HepG2 (cell line): ENCODE results near the gene FBXL13. TPM values are rescaled to one million over a fixed set of nuclear protein-coding genes. Genes with fewer than 3 reads are reported as not detected.

ENCODE experiments used
- EEA1 ChIP-seq: sonication (generic); formaldehyde crosslinking; IDR thresholded peaks from 2 replicates; pipeline ENCODE4 v1.5.1; 2020; ENCODE audit warnings: mild to moderate bottlenecking, missing genetic modification reagents, borderline replicate concordance
- GATAD1 ChIP-seq: IDR thresholded peaks from 2 replicates; pipeline ENCODE4 v1.6.1; 2016; ENCODE audit warnings: missing genetic modification reagents, missing compliant biosample characterization
- HNRNPUL1 ChIP-seq: fragments of 200-400 bp; formaldehyde crosslinking; IDR thresholded peaks from 2 replicates; pipeline ENCODE4 v1.6.1; 2017; ENCODE audit warnings: low read depth, mild to moderate bottlenecking, low read length, moderate library complexity
- HOXD1 ChIP-seq: sonication (generic); formaldehyde crosslinking; IDR thresholded peaks from 2 replicates; pipeline ENCODE4 v1.5.0; 2020; ENCODE audit warnings: missing genetic modification reagents
- POGZ ChIP-seq: sonication (generic); formaldehyde crosslinking; IDR thresholded peaks from 2 replicates; pipeline ENCODE4 v1.4.0; 2020; ENCODE audit warnings: mild to moderate bottlenecking, missing genetic modification reagents
- PTBP1 ChIP-seq: fragments of 200-400 bp; formaldehyde crosslinking; IDR thresholded peaks from 2 replicates; pipeline ENCODE4 v1.6.1; 2018; ENCODE audit warnings: low read length, low read depth; ENCODE audit not compliant: poor library complexity, severe bottlenecking
- SMAD3 ChIP-seq: sonication (generic); formaldehyde crosslinking; IDR thresholded peaks from 2 replicates; pipeline ENCODE4 v1.4.0; 2020; ENCODE audit warnings: missing genetic modification reagents
- SP140L ChIP-seq: sonication (generic); formaldehyde crosslinking; IDR thresholded peaks from 2 replicates; pipeline ENCODE4 v1.4.0; 2020; ENCODE audit warnings: missing genetic modification reagents, borderline replicate concordance
- SUZ12 ChIP-seq: fragments of 150-350 bp; IDR thresholded peaks from 2 replicates; pipeline ENCODE4 v1.6.1; 2014; ENCODE audit warnings: low read depth, low read length
- TBX2 ChIP-seq: sonication (generic); formaldehyde crosslinking; IDR thresholded peaks from 2 replicates; pipeline ENCODE4 v1.5.0; 2020; ENCODE audit warnings: missing genetic modification reagents, mild to moderate bottlenecking, borderline replicate concordance
- ZC3H13 ChIP-seq: sonication (generic); formaldehyde crosslinking; IDR thresholded peaks from 2 replicates; pipeline ENCODE4 v1.8.1; 2023; ENCODE audit warnings: mild to moderate bottlenecking, missing genetic modification reagents, moderate library complexity
- ZFP36L1 ChIP-seq: sonication (generic); formaldehyde crosslinking; IDR thresholded peaks from 2 replicates; pipeline ENCODE4 v1.8.0; 2022; ENCODE audit warnings: mild to moderate bottlenecking, missing genetic modification reagents, moderate library complexity
- ZFP62 ChIP-seq: sonication (generic); formaldehyde crosslinking; IDR thresholded peaks from 2 replicates; pipeline ENCODE4 v1.4.0; 2020; ENCODE audit warnings: missing genetic modification reagents
- ZKSCAN5 ChIP-seq: sonication (generic); formaldehyde crosslinking; IDR thresholded peaks from 2 replicates; pipeline ENCODE4 v1.5.1; 2020; ENCODE audit warnings: mild to moderate bottlenecking, missing genetic modification reagents
- ZNF207 ChIP-seq: fragments of 450-650 bp; IDR thresholded peaks from 2 replicates; pipeline ENCODE4 v1.6.1; 2016; ENCODE audit warnings: antibody characterized with exemption, borderline replicate concordance
- ZNF446 ChIP-seq: sonication (generic); formaldehyde crosslinking; IDR thresholded peaks from 2 replicates; pipeline ENCODE4 v1.5.0; 2020; ENCODE audit warnings: mild to moderate bottlenecking, missing genetic modification reagents
- ZNF557 ChIP-seq: sonication (generic); formaldehyde crosslinking; IDR thresholded peaks from 2 replicates; pipeline ENCODE4 v1.4.0; 2020; ENCODE audit warnings: missing genetic modification reagents
- ZNF562 ChIP-seq: sonication (generic); formaldehyde crosslinking; IDR thresholded peaks from 2 replicates; pipeline ENCODE4 v1.8.0; 2022; ENCODE audit warnings: missing genetic modification reagents, borderline replicate concordance
- ZNF572 ChIP-seq: sonication (generic); formaldehyde crosslinking; IDR thresholded peaks from 2 replicates; pipeline ENCODE4 v1.5.1; 2020; ENCODE audit warnings: mild to moderate bottlenecking, missing genetic modification reagents
- ZNF672 ChIP-seq: sonication (generic); formaldehyde crosslinking; IDR thresholded peaks from 2 replicates; pipeline ENCODE4 v1.8.1; 2022; ENCODE audit warnings: missing genetic modification reagents
- ZNF83 ChIP-seq: sonication (generic); formaldehyde crosslinking; IDR thresholded peaks from 2 replicates; pipeline ENCODE4 v1.4.0; 2020; ENCODE audit warnings: missing genetic modification reagents, mild to moderate bottlenecking, borderline replicate concordance
- polyA plus RNA-seq, 8 experiments: library from polyadenylated mRNA; depleted of rRNA in 3 of 8; stranded (reverse) in 7 of 8; unstranded in 1 of 8; fragments of >200 nt; fragmentation: Illumina TruSeq in 4 of 8; extraction: Trizol in 4 of 8; gene quantifications; 2 replicates each; pipeline versions ENCODE4 v1.2.1 to v1.2.3, GENCODE V29; 2011 to 2016; ENCODE audit warnings: low read depth in 4 of 8, missing spikeins in 1 of 8, mixed read lengths in 1 of 8; ENCODE audit not compliant: insufficient read depth in 1 of 8
- total RNA-seq, 5 experiments: library from RNA; depleted of rRNA; stranded (reverse); fragments of >200 nt; fragmentation: Illumina TruSeq; extraction: Trizol; gene quantifications; 2 replicates each; pipeline ENCODE4 v1.2.3, GENCODE V29; 2016; ENCODE audit warnings: low read depth in 1 of 5
- TF ChIP-seq, protein P1 (sequence below): sonication (generic); formaldehyde crosslinking; IDR thresholded peaks from 2 replicates; pipeline ENCODE4 v1.4.0; 2020; ENCODE audit warnings: missing genetic modification reagents, borderline replicate concordance
- TF ChIP-seq, protein P2 (sequence below): sonication (generic); formaldehyde crosslinking; IDR thresholded peaks from 2 replicates; pipeline ENCODE4 v1.4.0; 2020; ENCODE audit warnings: mild to moderate bottlenecking, missing genetic modification reagents
- TF ChIP-seq, protein P3 (sequence below): sonication (generic); formaldehyde crosslinking; IDR thresholded peaks from 2 replicates; pipeline ENCODE4; 2020; ENCODE audit warnings: missing genetic modification reagents, mild to moderate bottlenecking, borderline replicate concordance

Gene FBXL13
- total and polyA plus RNA-seq, 2 of the 13 experiments (the other 11 are each of a cell fraction or from before 2014, with no cell fraction given): 0.24 to 0.77 TPM

DNA sequence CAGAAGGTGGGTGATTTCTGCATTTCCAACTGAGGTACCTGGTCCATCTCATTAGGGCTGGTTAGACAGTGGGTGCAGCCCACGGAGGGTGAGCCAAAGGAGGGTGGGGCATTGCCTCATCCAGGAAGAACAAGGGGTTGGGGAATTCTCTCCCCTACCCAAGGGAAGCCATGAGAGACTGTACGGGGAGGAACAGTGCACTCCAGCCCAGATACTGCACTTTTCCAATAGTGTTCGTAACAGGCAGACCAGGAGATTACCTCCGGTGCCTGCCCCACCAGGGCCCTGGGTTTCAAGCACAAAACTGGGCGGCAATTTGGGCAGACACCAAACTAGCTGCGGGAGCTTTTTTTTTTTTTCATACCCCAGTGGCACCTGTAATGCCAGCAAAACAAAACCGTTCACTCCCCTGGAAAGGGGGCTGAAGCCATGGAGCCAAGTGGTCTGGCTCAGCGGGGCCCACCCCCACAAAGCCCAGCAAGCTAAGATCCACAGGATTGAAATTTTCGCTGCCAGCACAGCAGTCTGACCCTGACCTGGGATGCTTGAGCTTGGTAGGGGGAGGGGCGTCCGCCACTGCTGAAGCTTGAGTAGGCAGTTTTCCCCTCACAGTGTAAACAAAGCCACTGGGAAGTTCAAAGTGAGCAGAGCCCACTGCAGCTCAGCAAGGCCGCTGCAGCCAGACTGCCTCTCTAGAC, 31.6 kb upstream of the FBXL13 start (continued):
- TF ChIP-seq POGZ (CRISPR knock-in tag) (no peak; the same call in 1 of the 2 replicates), ZNF672 (CRISPR knock-in tag) (no peak), HNRNPUL1 (no peak), SP140L (CRISPR knock-in tag) (no peak), ZKSCAN5 (no peak), ZNF572 (no peak), ZFP62 (CRISPR knock-in tag) (no peak), ZNF207 (no peak), SMAD3 (CRISPR knock-in tag) (no peak), HOXD1 (CRISPR knock-in tag) (no peak), SUZ12 (no peak), GATAD1 (CRISPR knock-in tag) (0 out of 2 replicates have a peak, but pooled peaks have one; percentile 21), ZNF562 (CRISPR knock-in tag) (no peak), ZNF83 (no peak), ZFP36L1 (CRISPR knock-in tag) (no peak), ZNF557 (no peak), TBX2 (CRISPR knock-in tag) (peak; percentile 63; the same call in 1 of the 2 replicates), PTBP1 (no peak), ZC3H13 (peak; percentile 38; the same call in 1 of the 2 replicates), ZNF446 (no peak), EEA1 (no peak)
- TF ChIP-seq, protein P1, sequence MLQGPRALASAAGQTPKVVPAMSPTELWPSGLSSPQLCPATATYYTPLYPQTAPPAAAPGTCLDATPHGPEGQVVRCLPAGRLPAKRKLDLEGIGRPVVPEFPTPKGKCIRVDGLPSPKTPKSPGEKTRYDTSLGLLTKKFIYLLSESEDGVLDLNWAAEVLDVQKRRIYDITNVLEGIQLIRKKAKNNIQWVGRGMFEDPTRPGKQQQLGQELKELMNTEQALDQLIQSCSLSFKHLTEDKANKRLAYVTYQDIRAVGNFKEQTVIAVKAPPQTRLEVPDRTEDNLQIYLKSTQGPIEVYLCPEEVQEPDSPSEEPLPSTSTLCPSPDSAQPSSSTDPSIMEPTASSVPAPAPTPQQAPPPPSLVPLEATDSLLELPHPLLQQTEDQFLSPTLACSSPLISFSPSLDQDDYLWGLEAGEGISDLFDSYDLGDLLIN (CRISPR knock-in tag): no peak
- TF ChIP-seq, protein P2, sequence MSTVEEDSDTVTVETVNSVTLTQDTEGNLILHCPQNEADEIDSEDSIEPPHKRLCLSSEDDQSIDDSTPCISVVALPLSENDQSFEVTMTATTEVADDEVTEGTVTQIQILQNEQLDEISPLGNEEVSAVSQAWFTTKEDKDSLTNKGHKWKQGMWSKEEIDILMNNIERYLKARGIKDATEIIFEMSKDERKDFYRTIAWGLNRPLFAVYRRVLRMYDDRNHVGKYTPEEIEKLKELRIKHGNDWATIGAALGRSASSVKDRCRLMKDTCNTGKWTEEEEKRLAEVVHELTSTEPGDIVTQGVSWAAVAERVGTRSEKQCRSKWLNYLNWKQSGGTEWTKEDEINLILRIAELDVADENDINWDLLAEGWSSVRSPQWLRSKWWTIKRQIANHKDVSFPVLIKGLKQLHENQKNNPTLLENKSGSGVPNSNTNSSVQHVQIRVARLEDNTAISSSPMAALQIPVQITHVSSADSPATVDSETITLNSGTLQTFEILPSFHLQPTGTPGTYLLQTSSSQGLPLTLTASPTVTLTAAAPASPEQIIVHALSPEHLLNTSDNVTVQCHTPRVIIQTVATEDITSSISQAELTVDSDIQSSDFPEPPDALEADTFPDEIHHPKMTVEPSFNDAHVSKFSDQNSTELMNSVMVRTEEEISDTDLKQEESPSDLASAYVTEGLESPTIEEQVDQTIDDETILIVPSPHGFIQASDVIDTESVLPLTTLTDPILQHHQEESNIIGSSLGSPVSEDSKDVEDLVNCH (CRISPR knock-in tag): no peak
- TF ChIP-seq, protein P3, sequence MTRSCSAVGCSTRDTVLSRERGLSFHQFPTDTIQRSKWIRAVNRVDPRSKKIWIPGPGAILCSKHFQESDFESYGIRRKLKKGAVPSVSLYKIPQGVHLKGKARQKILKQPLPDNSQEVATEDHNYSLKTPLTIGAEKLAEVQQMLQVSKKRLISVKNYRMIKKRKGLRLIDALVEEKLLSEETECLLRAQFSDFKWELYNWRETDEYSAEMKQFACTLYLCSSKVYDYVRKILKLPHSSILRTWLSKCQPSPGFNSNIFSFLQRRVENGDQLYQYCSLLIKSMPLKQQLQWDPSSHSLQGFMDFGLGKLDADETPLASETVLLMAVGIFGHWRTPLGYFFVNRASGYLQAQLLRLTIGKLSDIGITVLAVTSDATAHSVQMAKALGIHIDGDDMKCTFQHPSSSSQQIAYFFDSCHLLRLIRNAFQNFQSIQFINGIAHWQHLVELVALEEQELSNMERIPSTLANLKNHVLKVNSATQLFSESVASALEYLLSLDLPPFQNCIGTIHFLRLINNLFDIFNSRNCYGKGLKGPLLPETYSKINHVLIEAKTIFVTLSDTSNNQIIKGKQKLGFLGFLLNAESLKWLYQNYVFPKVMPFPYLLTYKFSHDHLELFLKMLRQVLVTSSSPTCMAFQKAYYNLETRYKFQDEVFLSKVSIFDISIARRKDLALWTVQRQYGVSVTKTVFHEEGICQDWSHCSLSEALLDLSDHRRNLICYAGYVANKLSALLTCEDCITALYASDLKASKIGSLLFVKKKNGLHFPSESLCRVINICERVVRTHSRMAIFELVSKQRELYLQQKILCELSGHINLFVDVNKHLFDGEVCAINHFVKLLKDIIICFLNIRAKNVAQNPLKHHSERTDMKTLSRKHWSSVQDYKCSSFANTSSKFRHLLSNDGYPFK: no peak
